ENCODE measurements around the gene CACNA1G.

The CACNA1G gene

GRCh38 chr17:50569592-50569991 is 9.1 kb downstream of the CACNA1G start:
- DNase-seq, result no peak

- DNase-seq, result no peak
Observed at GRCh38 chr17:50570032-50570431, 9.5 kb downstream of the CACNA1G start.

- DNase-seq, result peak; percentile 90
Observed at GRCh38 chr17:50570528-50570927, 10.0 kb downstream of the CACNA1G start.

GRCh38 chr17:50571681-50572080 is 11.2 kb downstream of the CACNA1G start:
- no peak for DNase-seq

GRCh38 chr17:50572541-50572940 is 12.0 kb downstream of the CACNA1G start:
- no peak for DNase-seq

GRCh38 chr17:50573866-50574611 is 13.5 kb downstream of the CACNA1G start:
- no peak for DNase-seq

DNA sequence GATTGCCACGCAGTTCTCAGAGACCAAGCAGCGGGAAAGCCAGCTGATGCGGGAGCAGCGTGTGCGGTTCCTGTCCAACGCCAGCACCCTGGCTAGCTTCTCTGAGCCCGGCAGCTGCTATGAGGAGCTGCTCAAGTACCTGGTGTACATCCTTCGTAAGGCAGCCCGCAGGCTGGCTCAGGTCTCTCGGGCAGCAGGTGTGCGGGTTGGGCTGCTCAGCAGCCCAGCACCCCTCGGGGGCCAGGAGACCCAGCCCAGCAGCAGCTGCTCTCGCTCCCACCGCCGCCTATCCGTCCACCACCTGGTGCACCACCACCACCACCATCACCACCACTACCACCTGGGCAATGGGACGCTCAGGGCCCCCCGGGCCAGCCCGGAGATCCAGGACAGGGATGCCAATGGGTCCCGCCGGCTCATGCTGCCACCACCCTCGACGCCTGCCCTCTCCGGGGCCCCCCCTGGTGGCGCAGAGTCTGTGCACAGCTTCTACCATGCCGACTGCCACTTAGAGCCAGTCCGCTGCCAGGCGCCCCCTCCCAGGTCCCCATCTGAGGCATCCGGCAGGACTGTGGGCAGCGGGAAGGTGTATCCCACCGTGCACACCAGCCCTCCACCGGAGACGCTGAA is 15.2 kb downstream of the CACNA1G start:
- peak; percentile 83 for DNase-seq

DNA sequence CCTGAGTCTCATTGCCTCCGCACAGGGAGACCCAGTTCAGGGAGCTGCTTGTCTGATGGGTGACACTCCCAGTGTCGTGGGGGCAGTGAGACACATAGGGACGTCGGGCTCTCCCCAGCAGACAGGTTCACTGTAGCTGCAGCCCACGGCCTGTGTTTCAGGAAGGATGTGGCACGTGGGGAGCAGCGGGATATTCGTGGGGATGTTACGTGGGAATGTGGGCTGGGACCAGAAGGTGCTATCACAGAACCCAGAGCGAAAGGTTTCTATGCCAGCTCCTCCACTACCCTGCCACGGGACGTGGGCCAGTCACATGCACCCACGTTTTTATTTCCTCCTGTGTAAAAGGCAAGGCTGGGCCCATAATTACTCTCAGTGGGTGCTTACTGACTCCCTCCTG is 16.3 kb downstream of the CACNA1G start:
- no peak for DNase-seq

DNA sequence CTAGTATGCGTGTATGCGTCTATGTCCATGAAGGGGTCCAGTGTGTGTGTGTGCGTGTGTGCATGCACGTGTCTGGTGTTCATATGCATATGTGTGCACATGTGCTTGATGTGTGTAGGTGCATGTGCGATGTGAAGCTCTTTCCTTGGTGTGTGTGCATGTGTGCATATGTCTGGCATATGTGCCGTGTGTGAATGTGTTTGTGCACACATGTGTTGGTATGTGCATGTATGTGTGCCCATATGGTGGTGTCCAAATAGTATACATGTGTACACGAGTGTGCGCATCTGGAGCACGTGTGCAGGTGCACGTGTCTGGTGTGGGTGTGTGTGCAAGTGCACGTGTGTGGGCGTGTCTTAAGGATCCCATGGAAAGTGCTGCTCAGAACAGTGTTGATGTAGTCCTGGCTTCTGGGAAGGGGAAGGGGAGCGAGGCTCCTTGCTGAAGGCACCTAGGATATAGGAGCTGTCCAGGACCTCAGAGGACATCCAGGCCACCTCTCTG is 17.0 kb downstream of the CACNA1G start:
- no peak for DNase-seq

DNA sequence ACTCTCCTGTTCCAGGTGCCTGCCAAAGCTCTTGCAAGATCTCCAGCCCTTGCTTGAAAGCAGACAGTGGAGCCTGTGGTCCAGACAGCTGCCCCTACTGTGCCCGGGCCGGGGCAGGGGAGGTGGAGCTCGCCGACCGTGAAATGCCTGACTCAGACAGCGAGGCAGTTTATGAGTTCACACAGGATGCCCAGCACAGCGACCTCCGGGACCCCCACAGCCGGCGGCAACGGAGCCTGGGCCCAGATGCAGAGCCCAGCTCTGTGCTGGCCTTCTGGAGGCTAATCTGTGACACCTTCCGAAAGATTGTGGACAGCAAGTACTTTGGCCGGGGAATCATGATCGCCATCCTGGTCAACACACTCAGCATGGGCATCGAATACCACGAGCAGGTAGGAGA is 17.7 kb downstream of the CACNA1G start:
- DNase-seq, result no peak

GRCh38 chr17:50579399-50579798 is 18.9 kb downstream of the CACNA1G start:
- DNase-seq, result no peak

GRCh38 chr17:50580646-50581045 is 20.1 kb downstream of the CACNA1G start:
- DNase-seq, result no peak

- no peak for DNase-seq
Observed at GRCh38 chr17:50581316-50581715, 20.8 kb downstream of the CACNA1G start.

DNA sequence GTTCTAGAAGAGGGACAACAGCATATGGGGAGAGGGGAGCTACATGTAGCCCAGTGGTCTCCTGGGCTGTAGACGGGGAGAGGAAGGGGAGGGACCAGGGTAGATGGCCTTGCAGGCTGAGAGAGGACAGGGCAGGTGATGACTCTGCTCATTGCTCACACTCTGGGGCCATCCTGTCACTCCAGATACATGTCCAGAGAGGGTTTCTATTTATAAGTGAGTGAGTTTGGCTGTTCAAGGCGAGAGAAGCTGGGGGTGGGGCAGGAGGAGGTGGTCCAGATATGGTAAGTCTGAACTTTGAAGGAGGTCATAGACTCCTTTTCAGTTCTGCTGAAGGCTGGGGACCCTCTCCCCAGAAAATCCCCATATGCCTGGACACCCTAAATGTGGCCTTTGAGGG is 22.2 kb downstream of the CACNA1G start:
- no peak for DNase-seq

- no peak for DNase-seq
Observed at GRCh38 chr17:50583641-50584040, 23.1 kb downstream of the CACNA1G start.

- DNase-seq, result no peak
Observed at GRCh38 chr17:50584116-50584515, 23.6 kb downstream of the CACNA1G start.

GRCh38 chr17:50584749-50585148 is 24.2 kb downstream of the CACNA1G start:
- peak; percentile 45 for DNase-seq

DNA sequence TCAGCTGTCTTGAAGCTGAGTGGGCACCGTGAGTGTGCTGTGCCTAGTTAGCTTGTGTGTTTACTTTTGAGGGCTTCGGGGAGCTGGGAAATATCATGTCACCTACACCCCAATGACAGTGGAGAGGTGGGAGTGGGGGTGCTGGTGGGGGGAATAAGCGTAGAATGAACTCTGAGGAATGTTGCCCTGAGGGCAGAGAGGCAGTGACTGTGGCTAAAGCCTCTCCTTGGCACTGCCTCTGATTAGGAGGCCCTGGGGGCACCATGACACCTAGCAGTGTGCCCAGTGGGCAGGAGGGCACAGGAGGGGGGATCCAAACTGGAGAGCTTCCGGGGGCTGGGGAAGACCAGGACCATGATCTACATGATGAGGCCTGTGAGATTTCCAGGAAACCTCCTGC is 24.8 kb downstream of the CACNA1G start:
- DNase-seq, result no peak

DNA sequence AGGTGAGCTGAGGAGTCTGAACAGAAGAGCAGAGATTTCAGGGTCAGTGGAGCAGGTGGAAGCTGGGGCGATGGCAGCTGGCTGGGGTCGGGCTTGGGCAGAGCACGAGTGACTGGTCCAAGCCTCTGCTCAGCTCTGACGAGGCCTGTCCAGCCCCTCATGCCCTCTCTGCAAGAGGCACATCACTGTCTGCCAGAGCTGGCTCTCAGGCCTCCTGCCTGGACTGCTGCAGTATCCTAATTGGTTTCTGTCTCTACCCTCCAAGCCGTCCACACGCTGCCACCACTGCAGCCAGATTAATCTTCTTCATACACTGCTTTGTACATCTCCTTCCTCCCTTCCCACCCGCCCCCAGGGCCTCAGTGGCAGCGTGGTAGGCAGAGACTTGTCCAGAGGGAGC is 25.4 kb downstream of the CACNA1G start:
- DNase-seq, result no peak

GRCh38 chr17:50586421-50587247 is 26.1 kb downstream of the CACNA1G start:
- DNase-seq, result peak; percentile 71

DNA sequence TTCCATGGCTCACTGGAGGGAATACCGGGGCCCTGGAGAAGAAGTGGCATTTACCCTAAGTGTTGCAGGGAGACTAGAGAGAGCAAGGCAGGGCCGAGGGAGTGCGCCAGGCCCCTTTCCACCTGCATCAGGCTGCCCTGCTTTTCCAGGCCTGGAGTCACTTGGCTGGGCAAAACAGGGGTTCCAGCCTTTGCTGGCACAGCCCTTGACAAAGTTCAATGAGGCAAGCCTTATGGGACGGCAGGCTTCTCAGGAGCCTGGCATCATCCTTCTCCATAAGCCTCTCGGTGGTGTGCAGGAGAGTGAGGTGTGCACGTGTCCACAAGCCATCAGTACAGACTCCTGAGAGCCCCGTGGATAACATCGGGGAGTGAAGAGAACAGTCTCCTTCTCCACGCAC is 27.1 kb downstream of the CACNA1G start:
- no peak for DNase-seq

DNA sequence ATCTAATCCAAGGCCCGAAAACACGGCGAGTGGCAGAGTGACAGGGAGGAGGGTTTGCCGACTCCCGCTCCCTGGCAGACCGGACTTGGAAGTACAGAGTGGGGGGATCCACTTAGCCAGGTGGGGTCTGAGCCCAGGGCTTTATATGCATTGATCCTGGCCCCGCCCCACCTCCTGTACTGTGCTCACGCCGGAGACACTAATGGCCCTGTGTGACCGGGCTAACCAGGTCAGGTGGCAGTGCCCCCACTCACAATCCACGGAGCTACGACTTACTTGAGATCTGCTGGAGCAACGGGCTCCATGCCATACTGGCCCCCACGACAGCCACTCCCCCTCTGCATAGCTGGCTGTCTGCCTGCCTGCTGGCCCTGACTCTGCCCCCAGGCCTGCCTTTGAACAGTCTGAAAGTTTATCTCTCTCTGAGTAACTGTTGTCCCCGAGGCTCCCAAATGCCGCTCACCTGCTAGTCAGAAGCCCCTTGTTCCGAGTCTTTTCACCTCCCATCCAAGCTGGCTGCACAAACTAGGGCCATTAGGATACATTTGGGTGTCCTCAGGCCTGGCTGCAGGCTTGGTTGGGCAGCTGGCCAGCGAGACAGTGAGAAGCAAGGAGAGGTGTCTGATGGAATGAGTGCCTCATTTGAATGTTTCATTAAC is 28.0 kb downstream of the CACNA1G start:
- DNase-seq, result peak; percentile 25

GRCh38 chr17:50589095-50589705 is 28.7 kb downstream of the CACNA1G start:
- DNase-seq, result no peak

Data from NCI-H69 (cell line).